ENCODE results near the gene POU3F1. TPM values are rescaled to one million over a fixed set of nuclear protein-coding genes. Genes with fewer than 3 reads are reported as not detected.

The POU3F1 gene
- total RNA-seq, 2 donors from 2014 or later: not detected

DNA sequence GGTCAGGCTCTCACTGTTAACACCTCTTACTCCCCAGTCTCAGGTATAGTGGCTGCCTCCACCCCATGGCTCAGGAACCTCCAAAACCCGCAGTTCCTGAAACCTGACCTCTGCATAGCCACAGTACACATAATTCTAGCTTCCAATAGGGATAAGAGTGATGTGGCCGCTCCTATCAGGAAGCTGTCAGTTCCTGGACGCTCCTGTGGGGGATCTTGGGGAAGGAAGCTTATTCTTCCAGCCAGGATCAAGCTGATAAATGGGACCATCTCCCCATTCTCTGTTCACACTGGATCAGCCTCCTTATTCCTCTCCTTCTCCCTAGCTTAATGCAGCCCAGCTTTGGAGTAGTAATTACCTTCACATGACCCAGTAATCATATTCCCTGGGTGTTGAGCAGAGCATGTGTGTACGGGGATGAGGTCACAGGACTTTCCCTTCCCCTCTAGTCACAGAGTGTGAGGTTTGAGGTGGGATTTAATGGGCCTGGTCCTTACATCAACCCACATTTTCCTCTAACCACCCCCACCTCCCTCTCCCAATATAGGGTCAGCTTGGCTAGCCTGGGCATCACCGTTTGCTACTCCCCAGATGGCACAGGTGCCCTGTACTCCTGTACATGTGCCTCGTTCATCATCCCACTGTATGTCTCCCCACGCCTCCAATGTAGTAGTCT is 7.0 kb upstream of the POU3F1 start:
- intact Hi-C loops (cut with DNase I, micrococcal nuclease): no loop called here
- no peak for DNase-seq
- no peak for ATAC-seq

DNA sequence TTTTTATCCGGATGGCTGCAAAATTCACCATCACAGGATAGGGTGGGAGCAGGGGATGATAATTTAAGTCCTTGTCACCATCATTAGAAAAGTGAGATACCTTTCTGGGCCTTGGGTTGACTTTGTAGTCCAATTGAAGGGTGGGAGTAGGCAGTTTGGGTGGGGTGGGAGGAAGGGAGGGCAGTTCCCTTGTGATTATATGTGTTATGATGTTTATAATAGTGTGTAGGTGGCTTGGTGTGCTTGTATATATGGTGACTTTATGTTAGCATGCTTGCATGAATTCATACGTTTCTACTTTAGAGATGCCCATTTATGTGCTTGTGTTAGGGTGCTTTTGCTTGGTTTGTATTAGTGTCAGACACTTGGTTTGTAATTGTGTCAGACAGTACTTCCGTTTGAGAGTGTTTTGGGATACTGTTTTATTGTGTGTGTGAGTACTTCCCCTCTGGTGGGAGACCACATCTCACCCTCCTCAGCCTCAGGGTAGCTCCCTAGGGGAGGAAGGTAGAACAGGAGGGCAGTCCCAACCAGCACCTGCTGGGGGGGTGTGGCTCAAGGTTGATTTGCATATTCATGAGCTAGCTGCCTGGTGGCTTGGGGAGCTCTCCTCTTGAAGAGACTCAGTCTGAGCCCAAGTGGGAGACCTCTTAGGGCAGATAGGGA is 6.3 kb upstream of the POU3F1 start:
- no peak for DNase-seq
- peak; percentile 28 for ATAC-seq
- intact Hi-C loops (cut with DNase I, micrococcal nuclease): no loop called here

DNA sequence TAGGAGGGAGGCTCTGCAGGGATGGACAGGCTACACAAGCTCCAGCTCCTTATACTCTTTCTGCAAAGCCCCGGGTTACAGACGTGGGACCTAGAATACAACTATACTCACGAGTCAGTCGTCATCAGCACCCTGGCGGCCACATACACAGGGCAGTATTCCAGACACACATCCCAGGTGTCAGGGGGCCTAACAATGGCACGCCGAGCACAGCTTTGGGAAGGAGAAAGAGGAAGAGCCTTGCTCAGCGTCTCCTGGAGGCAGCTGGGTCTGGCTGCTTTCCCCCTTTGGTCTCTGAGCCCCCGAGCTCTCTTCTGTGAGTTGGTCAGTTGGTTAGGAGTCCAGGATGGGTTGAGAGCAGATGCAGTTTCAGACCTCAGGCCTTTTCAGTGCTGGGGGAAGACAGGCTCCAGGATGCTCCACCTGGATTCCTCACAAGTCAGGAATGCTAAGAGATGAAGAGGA is 4.5 kb upstream of the POU3F1 start:
- ATAC-seq (no peak), DNase-seq (no peak)
- intact Hi-C loops (cut with DNase I, micrococcal nuclease): no loop called here

DNA sequence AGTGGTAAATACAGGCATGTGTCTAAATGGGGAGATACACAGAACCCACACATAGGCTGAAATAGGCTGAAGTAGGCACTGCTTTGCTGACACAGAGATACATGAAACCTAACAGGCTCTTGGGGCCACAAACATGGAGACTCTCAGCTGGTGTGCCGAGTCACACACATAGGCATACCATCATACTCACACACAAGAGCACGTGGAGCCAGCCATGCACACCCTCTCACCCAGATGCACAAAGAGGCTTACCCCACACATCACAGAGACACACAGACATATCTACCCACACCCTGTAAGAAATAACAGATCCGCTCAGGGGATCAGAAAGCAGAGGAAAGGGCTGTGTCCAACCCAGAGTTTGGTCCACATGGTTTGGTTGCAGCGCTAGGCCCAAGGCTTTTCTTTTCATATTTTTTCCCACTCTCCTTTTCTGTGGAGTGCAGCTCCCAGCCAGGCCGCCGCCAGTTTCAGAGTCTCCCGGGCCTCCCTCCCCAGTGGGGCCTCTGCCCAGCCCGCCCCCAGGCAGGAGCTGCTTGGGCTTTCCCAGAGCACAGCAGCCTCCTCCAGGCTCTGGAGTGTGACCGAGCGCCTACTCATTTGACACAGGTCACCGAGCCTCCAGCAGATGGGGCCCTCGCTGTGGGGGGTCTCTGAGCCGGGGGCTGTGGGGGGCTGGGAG is 3.9 kb upstream of the POU3F1 start:
- DNase-seq: no peak
- ATAC-seq: no peak
- intact Hi-C loops (cut with DNase I, micrococcal nuclease): no loop called here

DNA sequence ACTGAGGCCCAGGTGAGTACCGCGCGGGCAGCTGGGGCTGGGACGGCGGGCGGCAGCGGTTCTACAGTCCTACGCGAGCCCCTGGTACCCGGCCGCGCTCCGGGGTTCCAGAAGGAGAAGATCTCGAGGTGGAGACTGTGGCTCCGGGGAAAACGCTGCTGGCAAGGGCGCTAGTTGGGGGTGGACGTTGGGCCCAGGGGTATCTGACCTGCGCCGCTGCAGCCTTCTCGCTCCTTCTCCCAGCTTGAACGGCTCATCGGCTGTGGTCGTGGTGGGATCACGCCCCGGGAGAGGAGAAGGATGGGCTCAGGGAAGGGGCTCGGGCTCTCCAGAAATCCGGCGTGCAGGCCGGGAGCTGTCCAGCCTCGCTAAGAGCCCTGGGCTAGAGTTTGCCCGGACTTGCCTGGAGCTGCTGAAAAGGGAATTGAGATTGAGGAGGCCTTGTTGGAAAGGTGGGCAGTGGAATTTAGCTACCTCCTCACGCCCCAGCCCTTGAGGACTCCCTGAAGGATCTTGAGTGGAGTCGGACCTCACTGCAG is 1.1 kb upstream of the POU3F1 start:
- DNase-seq: no peak
- no peak for ATAC-seq
- intact Hi-C loops (cut with DNase I, micrococcal nuclease): no loop called here

DNA sequence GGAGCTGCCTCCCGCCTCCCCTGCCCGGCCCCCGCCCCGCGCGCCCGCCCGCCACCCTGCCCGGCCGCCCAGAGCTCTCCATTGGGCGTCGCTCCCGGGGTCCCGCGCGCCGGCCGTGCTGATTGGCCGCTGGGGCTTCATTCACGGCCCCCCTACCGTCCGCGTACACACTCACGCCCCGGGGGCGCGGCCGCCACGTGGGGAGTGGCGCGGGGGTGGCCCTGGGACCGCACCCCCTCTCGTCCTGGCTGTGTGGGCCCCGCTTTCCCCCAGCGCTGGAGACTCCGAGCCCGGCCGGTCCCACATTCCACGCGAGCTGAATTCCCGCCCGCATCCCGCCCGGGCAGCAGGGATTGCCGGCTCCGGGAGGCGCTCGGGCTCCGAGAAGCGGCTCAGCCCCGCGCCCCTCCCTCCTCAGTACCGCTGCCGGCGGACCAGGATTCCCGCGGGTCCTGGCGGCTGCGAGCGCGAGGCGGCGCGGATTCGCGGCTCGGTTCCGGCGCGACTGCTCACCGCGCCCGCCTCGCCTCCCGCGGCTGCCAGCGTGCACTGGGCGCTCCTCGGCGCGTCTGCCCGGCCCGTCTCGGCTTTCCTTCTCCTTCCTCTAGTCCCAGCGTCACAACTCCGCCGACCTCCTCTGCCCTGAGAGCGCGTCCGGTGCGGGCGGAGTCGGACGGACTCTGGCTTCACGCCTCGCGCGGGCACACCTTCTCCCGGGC is 450 bp upstream of the POU3F1 start:
- intact Hi-C loops (cut with DNase I, micrococcal nuclease): no loop called here
- ATAC-seq: peak; percentile 92
- peak; percentile 69 to 79 for DNase-seq

DNA sequence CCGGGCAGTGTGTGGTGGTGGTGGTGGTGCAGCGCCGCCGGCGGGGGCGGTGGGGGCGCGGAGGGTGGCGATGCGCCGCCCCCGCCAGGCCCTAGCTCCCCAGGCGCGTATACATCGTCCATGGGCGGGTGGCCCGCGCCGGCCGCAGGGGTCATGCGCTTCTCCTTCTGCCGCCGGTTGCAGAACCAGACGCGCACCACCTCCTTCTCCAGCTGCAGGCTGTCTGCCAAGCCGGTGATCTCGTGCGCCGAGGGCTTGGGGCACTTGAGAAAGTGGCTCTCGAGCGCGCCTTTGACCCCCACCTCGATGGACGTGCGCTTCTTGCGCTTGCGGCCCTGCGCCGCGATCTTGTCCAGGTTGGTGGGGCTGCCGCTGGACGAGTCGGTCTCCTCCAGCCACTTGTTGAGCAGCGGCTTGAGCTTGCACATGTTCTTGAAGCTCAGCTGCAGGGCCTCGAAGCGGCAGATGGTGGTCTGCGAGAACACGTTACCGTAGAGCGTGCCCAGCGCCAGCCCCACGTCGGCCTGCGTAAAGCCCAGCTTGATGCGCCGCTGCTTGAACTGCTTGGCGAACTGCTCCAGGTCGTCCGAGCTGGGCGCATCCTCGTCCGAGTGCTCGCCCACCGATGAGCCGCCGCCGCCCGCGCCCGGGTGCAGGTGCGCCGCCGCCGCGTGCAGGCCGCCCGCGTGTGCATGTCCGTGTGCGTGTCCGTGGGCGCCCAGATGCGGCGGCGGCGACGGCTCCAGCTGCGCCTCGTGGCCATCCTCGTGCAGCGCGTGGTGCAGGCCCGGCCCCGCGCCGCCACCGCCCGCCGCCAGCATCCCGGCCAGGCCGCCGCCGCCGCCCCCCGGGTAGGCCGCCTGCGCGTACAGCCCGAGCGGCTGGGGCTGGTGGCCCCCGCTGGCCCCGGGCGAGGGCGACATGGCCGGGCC is 926 bp downstream of the POU3F1 start:
- intact Hi-C loops (cut with DNase I, micrococcal nuclease): no loop called here
- no peak for ATAC-seq
- DNase-seq: no peak

DNA sequence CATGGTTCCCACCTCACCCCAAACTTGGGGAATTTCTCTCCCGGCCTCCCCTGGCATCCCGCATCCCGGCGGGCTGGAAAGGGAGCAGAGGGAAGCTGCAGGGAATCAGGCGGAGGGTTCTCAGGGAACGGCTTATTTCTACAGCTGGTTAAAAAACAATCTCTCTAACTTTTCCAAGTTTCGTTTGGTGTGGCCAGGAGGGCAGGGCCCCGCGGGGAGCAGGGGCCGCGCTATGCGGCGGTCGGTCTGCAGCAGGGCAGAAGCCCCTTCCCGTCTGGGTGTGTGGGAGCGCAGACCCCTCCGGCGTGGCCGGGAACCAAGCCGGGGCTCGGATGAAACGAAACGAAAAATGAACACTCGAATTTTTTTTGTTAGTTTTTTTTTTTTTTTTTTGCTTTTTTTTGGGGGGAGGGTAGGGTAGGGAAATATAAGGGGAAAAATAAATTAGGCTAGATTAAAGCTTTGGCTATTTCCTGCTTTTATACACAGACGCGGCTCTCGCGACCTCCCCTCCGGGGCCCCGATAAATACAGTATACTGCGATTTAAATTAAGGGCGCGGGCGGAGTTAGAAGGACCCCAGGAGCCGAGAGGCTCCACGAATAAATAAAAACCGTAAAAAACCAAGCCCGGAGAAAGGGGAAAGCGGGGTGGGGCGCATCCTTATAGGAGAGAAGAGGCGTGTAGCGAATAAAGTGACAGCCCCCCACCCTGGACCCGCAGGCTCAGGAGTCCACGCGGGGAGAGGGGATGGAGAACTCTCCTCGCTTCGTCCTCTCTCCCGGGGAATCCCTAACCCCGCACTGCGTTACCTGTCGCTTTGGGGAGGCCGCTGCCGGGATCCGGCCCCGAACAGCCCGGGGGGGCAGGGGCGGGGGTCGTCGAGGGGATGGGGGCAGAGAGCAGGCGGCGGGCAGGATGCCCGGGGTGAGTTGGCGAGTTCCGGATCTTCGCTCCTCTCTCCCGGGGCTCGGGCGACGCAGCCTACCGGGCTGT is 2.1 kb downstream of the POU3F1 start:
- ATAC-seq: no peak
- intact Hi-C loops (cut with DNase I, micrococcal nuclease): no loop called here
- no peak for DNase-seq

DNA sequence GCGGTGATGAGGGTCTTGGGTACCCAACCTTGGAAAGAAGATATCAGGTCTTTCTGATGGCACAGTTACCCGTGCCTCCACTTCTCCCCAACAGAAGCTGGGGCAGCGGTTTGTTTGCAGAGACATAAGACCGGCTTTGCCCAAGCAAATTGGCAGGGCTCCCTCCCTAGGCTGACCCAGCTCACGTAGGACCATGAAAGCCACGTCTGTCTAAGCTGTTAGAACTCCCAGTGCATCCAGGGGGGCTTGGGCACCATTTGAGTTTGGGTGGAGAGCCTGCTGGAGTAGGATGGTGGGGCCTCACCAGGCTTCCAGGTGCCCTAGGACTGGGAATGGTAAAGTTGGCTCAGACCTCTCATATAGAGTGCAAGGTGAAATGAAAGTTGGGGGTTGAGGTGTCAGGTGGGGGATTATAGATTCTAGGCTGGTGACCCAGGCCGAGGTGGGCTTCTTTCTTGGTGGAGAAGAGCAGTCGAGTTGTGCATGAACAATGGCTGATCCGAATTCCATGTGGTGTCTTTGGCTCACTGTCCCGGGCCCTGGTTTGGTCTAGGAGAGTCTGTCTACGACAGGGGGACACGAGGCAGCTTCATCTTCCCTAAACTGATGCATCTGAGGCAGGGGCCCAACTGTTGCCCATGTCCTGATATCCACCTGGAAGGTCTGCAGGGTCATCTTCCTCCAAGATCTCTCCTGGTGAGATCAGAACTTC is 3.4 kb downstream of the POU3F1 start:
- intact Hi-C loops (cut with DNase I, micrococcal nuclease): no loop called here
- ATAC-seq (no peak), DNase-seq (no peak)

DNA sequence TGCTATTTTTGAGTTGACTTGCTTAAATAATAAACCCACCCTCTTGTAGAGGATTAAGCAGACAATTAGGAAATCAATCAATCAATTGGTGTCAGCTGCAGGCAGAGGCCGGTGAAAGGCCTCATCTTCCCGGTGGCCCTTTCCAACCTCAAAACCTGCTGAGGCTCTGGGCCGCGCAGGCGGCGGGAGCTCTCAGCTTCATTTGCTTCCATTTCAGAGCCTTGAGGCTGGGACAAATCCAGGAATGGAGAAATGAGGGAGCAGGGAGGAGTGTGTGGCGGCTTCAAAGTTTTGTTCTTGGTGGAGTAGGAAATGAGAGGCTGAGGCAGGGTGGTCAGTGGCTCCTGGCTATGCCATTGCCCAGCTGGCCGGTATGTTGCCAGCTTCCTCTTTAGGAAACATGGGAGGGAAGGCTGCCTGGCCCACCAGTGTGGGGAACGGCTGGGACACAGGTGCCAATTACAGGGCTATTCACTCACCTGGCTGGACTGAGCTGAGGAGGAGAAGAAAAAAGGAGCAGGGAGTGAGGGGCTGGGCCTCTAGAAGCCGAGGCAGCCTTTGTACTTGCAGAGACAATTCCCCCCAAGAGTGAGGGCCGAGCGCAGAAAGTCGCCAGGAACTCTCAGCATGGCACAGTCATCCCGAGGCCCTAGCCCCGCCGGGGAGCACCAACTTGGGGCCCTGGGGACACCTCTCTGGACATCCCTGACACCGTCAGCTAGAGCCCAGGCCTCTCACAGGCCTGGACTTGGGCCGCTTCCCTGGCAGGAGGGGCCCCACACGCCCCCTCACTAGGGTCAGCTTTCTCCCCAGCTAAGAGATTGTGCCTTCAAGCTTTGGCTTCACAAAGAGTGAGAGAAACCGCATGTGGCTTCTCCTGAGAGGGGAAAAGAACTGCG is 4.4 kb downstream of the POU3F1 start:
- ATAC-seq (no peak), DNase-seq (no peak)
- intact Hi-C loops (cut with DNase I, micrococcal nuclease): no loop called here

DNA sequence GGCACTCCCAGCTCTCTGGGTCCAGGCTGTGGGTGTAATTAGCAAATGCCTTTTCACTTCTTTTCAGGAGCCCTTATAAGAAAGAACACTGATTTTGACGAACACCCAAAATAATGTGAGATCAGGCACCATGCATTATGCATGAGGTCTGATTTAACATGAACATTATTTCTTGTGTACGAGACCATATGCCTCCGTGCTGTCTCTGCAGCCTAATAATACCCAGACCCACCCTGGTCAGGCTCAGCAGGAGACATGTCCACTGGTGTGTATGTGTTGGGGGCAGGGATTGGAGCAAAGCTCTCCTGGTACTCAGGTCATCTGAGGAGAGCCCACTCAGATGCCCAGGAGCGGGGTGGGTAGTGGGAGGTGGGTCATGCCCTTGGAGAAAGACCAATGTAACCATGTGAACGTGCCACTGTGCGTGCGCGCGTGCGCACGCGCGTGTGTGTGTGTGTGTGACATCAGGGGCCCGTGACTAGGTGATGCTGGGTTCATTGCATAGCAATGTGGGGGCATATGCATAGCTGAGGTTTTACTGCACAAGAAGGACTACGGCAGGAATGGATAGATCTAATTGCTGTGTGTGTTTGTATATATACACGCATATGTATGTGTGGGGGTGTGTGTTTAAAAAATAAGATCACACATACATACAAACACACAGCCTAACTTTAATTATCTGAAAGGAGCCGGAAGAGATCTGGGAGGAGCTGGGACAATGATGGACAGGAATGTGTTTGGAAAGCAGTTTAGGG is 7.1 kb downstream of the POU3F1 start:
- intact Hi-C loops (cut with DNase I, micrococcal nuclease): no loop called here
- ATAC-seq (no peak), DNase-seq (no peak)

DNA sequence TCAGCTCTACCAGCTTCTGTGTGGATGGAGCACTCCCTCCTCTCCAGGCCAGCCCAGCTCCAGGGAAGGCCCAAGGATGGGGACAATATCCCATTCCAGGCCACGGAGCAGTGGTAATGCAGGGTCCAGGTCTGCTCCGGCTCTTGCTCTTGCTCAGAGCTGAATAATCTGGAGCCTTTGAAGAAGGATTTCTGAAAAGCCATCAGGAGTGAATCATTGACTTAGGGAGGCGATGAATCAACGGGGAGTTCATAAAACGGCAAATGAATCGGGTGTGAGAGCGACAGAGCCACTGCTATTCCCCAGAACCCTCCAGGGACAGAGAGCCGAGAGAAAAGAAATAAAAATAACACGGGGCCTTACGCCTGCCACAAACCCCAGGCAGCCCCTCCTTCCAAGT is 7.7 kb downstream of the POU3F1 start:
- no peak for ATAC-seq
- intact Hi-C loops (cut with DNase I, micrococcal nuclease): no loop called here

DNA sequence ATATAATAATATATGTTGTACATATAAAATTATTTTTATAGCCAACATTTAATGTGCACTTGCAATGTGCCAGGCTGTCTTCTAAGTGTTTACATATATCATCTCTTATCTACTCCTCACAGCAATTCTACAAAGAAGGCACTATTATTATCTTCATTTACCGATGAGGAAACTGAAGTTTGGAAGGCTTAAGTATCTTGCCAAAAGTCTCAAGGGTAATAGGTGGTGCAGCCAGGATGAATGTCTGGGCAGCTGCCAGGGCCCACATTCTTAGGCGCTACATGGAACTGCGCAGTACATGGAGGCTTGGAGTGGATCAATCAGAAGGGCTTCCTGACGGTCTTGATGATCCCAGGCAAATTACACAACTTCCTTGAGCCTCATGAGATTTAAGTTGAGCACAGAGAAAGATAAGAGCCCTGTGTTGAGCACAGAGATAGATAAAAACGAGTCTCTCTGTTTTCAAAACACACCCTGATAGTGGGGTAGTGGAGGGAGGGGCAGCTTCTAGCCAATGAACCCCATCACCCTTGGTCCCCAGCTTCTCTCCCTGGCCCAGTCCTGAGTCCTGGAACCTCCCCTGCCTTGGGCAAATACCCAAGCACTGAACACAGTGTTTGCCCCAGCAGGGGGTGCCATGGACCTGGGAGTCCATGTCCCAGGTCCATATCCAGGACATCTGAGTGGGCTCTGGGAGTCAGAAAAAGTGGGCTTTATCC is 9.2 kb downstream of the POU3F1 start:
- peak in 1 of 2 donors; percentile 32 for DNase-seq
- intact Hi-C loops (cut with DNase I, micrococcal nuclease): no loop called here
- ATAC-seq: peak; percentile 45

More for the DNA sequence above, 7.7 kb downstream of the POU3F1 start:
- DNase-seq: no peak

DNA sequence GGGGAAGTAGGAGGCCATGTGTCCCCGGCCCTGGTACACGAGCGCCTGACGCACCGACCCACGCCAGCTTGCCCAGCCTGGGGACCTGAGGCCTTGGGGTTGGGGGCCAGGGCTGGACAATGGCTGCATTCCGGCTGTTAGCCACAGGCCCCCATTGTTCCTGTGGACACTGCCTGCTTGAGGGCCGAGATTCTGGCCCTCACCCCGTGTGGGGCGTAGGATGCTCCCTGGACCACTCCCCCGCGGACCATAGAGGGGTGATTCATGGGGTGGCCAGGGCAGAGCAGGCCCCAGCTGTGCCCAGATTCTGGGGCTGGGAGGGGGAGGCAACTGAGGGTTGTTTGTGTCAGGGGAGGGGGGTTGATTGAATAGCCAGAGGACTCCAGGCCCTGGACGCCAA is 11.7 kb downstream of the POU3F1 start:
- intact Hi-C loops (cut with DNase I, micrococcal nuclease): no loop called here
- DNase-seq (no peak), ATAC-seq (no peak)
